ENCODE results near the gene KCTD7. TPM values are rescaled to one million over a fixed set of nuclear protein-coding genes. Genes with fewer than 3 reads are reported as not detected.

KCTD7 gene
- total RNA-seq, 3 donors from 2014 or later: 13.4 to 25.4 (median 18.0) TPM

DNA sequence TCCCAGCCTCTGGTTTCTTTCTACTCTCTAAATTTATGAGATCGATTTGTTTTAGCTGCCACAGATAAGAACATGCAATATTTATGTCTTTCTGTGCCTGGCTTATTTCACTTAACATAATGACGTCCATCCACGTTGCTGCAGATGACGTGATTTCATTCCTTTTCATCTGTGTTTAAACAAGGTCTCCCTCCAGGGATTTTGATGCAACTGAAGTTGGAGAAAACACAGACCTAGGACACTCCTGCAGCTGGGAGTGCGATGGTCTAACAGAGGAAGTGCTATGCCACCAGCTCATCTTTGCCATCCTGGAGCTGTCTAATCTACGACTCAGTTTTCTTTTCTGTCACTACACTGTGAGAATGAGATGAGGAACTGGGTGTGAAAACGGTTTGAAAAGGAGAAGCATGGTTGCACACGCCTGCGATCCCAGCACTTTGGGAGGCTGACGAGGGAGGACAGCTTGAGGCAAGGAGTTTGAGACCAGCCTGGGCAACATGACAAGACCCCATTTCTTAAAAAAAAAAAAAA, 1.5 kb upstream of the KCTD7 start:
- intact Hi-C loops (cut with DNase I; ENCODE audit: low total_unique reads): no loop called here
- H3K9me3 ChIP-seq: no peaks in the 10 kb centered on the region
- no peak for DNase-seq (ENCODE audit: low spot score in 2 of 2)
- no peaks in the 10 kb centered on the region for H3K4me1 ChIP-seq
- peak overlapping the region in 1 of 3 donors; percentile 89 for H3K4me3 ChIP-seq
- no peaks in the 10 kb centered on the region for H3K36me3 ChIP-seq
- no peaks in the 10 kb centered on the region for H3K27me3 ChIP-seq
- H3K27ac ChIP-seq: no peak overlapping the region
- TF ChIP-seq, protein P1, sequence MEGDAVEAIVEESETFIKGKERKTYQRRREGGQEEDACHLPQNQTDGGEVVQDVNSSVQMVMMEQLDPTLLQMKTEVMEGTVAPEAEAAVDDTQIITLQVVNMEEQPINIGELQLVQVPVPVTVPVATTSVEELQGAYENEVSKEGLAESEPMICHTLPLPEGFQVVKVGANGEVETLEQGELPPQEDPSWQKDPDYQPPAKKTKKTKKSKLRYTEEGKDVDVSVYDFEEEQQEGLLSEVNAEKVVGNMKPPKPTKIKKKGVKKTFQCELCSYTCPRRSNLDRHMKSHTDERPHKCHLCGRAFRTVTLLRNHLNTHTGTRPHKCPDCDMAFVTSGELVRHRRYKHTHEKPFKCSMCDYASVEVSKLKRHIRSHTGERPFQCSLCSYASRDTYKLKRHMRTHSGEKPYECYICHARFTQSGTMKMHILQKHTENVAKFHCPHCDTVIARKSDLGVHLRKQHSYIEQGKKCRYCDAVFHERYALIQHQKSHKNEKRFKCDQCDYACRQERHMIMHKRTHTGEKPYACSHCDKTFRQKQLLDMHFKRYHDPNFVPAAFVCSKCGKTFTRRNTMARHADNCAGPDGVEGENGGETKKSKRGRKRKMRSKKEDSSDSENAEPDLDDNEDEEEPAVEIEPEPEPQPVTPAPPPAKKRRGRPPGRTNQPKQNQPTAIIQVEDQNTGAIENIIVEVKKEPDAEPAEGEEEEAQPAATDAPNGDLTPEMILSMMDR (IDR thresholded peaks at IDR 0.05): no peak
- TF ChIP-seq POLR2A (IDR thresholded peaks at IDR 0.05): no peak
- TF ChIP-seq POLR2AphosphoS5 (IDR thresholded peaks at IDR 0.05): no peak

DNA sequence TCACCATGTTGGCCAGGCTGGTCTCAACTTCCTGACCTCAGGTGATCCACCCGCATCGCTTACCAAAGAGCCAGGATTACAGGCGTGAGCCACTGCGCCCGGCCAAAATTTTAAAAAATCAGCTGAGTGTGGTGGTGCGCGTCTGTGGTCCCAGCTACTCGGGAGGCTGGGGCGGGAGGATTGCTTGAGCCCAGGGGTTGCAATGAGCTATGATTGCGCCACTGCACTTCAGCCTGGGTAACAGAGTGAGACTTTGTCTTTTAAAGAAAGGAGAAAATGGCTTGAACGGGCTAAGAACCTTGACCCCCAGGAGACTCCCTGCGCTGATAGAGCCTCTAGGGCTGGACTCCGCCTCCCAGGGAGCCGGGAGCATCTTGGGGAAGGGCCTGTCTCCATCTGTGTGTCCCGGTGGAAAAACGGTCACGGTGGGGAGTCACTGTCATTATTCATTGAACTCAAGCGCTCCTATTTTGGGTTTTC, 760 bp upstream of the KCTD7 start:
- TF ChIP-seq, protein P1 (IDR thresholded peaks at IDR 0.05): peak in 1 of 3 donors; percentile 8
- no peak for TF ChIP-seq POLR2AphosphoS5 (IDR thresholded peaks at IDR 0.05)
- H3K36me3 ChIP-seq: no peaks in the 10 kb centered on the region
- H3K4me1 ChIP-seq: no peaks in the 10 kb centered on the region
- no peaks in the 10 kb centered on the region for H3K9me3 ChIP-seq
- H3K27me3 ChIP-seq: no peaks in the 10 kb centered on the region
- peak in 1 of 2 donors; percentile 52 for DNase-seq (ENCODE audit: low spot score in 2 of 2)
- H3K4me3 ChIP-seq: peak overlapping the region; percentile 61 to 89 (median 70)
- peak overlapping the region; percentile 95 to 96 for H3K27ac ChIP-seq
- intact Hi-C loops (cut with DNase I; ENCODE audit: low total_unique reads): no loop called here

DNA sequence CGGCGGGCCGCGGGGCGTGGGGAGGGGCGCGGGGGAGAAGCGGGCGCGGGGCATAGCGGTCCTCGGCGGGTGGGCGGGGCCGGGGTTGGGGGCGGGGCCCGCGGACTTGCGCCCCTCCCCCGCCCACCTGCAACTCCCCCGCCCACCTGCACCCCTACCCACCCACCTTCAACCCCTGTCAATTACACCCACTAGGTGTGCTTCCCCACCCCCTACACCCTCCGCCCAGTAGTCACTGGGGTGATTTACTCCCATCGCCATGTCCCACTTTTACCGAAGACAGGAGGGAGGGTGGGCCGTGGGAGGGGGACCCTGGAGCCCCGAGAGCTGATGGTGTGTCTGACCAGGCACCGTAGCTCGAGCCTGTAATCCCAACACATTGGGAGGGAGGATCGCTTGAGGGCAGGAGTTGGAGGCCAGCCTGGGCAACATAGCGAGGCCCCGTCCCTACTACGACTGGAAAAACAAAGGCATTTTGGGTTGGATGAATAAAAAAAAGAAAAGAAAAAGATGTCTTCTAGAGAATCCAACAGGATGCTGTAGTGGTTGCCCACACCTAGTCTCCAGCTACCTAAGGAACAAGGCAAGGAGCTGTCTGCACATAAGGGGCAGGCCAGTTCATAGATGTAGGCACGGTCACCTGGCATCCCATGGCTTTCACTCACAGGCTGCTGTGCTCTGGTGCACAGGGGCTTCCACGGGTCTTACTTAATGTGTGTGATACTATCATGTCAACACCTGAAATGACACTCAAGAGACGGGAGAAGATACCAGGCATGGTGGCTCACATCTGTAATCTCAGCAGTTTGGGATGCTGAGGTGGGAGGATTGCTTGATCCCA, 761 bp downstream of the KCTD7 start:
- DNase-seq (ENCODE audit: low spot score in 2 of 2): no peak
- intact Hi-C loops (cut with DNase I; ENCODE audit: low total_unique reads): no loop called here

DNA sequence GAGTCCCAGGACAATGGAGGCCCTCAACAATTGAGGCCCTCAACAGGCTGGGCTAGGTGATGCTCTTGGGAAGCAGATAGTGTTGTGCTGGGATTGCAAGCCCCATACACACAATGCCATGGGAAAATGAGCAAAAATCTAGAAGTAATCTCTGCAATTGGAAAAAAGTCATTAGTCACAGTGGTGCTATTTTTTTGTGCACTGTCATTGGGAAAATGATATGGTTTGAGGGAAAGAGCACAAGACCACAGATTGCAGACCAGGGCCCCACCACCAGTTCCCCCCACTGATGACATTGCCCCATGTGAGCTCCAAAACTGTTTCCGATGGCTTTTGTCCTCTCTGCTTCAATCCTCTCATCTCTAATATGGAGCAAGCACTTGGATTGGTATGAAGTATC, 1.9 kb downstream of the KCTD7 start:
- intact Hi-C loops (cut with DNase I; ENCODE audit: low total_unique reads): no loop called here
- TF ChIP-seq POLR2AphosphoS5 (IDR thresholded peaks at IDR 0.05): no peak
- TF ChIP-seq, protein P1 (IDR thresholded peaks at IDR 0.05): no peak
- no peak for TF ChIP-seq POLR2A (IDR thresholded peaks at IDR 0.05)

More for the DNA sequence above, 761 bp downstream of the KCTD7 start:
- Histone ChIP-seq H3K27ac (peak overlapping the region; percentile 95 to 96), H3K4me3 (peak overlapping the region; percentile 57 to 89 (median 70)), H3K9me3 (no peaks in the 10 kb centered on the region), H3K36me3 (no peaks in the 10 kb centered on the region), H3K4me1 (no peaks in the 10 kb centered on the region), H3K27me3 (no peaks in the 10 kb centered on the region)
- TF ChIP-seq, protein P1 (IDR thresholded peaks at IDR 0.05): no peak
- no peak for TF ChIP-seq POLR2A (IDR thresholded peaks at IDR 0.05)
- no peak for TF ChIP-seq POLR2AphosphoS5 (IDR thresholded peaks at IDR 0.05)

DNA sequence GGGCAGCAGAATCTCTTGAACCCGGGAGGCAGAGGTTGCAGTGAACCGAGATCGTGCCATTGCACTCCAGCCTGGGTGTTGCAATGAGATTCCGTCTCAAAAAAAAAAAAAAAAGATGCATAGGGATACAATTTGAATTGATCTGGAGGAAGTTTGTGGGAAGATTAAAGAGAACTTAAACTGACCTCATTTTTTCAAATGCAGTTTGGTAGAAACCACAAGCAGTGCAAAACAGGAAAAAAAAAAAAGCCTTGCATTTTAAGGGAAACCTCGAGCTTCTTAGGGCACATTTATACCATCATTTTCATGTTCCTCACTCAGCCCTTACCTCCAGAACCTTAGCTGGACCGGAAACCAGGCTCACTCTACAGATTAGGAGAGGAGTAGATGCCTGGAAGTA, 2.8 kb downstream of the KCTD7 start:
- no peak overlapping the region for H3K4me3 ChIP-seq
- no peaks in the 10 kb centered on the region for H3K4me1 ChIP-seq
- H3K9me3 ChIP-seq: no peaks in the 10 kb centered on the region
- peak overlapping the region in 1 of 2 donors; percentile 7 for H3K27ac ChIP-seq
- H3K36me3 ChIP-seq: no peaks in the 10 kb centered on the region
- H3K27me3 ChIP-seq: no peaks in the 10 kb centered on the region
- TF ChIP-seq, protein P1 (IDR thresholded peaks at IDR 0.05): no peak
- no peak for TF ChIP-seq POLR2A (IDR thresholded peaks at IDR 0.05)
- TF ChIP-seq POLR2AphosphoS5 (IDR thresholded peaks at IDR 0.05): no peak
- DNase-seq (ENCODE audit: low spot score in 2 of 2): no peak
- intact Hi-C loops (cut with DNase I; ENCODE audit: low total_unique reads): loop anchor here (1.0 kb wide), 1 partner anchor 21 kb away; no protein-coding TSS in a partner anchor

More for the DNA sequence above, 1.9 kb downstream of the KCTD7 start:
- H3K27me3 ChIP-seq: no peaks in the 10 kb centered on the region
- no peaks in the 10 kb centered on the region for H3K36me3 ChIP-seq
- no peak overlapping the region for H3K27ac ChIP-seq
- no peaks in the 10 kb centered on the region for H3K4me1 ChIP-seq
- no peak overlapping the region for H3K4me3 ChIP-seq
- DNase-seq (ENCODE audit: low spot score in 2 of 2): no peak
- no peaks in the 10 kb centered on the region for H3K9me3 ChIP-seq

All from breast epithelium (tissue), 4 donors.